ENCODE measurements around the gene ADPRH. TPM values are rescaled to one million over a fixed set of nuclear protein-coding genes. Genes with fewer than 3 reads are reported as not detected.
A peak's percentile ranks its signal among the peaks of the same experiment; 100 is the strongest.

ADPRH gene
- total and polyA plus RNA-seq, 10 of the 15 experiments (the other 5 are each of a cell fraction or from before 2014, with no cell fraction given): 2.3 to 32.6 (median 19.0) TPM

- TF ChIP-seq MEF2B (IDR thresholded peaks at IDR 0.05; ENCODE audit: partially characterized antibody, poor library complexity, severe bottlenecking) (no peak), RELA (IDR thresholded peaks at IDR 0.05; ENCODE audit: borderline replicate concordance, partially characterized antibody) (peak; percentile 52), ZSCAN29 (IDR thresholded peaks at IDR 0.05) (no peak), NR2F1 (conservative IDR thresholded peaks at IDR 0.05) (peak; percentile 82), NFIC (IDR thresholded peaks at IDR 0.05; ENCODE audit: low read depth, low read length) (no peak; the same call in 1 of the 2 replicates), KLF5 (IDR thresholded peaks at IDR 0.05; ENCODE audit: partially characterized antibody) (no peak), RFX5 (IDR thresholded peaks at IDR 0.05; ENCODE audit: low read depth, low read length) (no peak), NFYB (IDR thresholded peaks at IDR 0.05; ENCODE audit: insufficient read depth, low read depth, low read length) (no peak), EZH2 (IDR thresholded peaks at IDR 0.05; ENCODE audit: borderline replicate concordance, control insufficient read depth, low read depth, low read length) (no peak), CBFB (IDR thresholded peaks at IDR 0.05; ENCODE audit: low read depth) (peak; percentile 71), SRF (IDR thresholded peaks at IDR 0.05; ENCODE audit: low read depth in 2 of 2, low read length in 2 of 2) (no peak), ZNF622 (IDR thresholded peaks at IDR 0.05) (no peak), NBN (IDR thresholded peaks at IDR 0.05) (no peak)
- TF ChIP-seq, protein P1, sequence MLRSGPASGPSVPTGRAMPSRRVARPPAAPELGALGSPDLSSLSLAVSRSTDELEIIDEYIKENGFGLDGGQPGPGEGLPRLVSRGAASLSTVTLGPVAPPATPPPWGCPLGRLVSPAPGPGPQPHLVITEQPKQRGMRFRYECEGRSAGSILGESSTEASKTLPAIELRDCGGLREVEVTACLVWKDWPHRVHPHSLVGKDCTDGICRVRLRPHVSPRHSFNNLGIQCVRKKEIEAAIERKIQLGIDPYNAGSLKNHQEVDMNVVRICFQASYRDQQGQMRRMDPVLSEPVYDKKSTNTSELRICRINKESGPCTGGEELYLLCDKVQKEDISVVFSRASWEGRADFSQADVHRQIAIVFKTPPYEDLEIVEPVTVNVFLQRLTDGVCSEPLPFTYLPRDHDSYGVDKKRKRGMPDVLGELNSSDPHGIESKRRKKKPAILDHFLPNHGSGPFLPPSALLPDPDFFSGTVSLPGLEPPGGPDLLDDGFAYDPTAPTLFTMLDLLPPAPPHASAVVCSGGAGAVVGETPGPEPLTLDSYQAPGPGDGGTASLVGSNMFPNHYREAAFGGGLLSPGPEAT (IDR thresholded peaks at IDR 0.05; ENCODE audit: low read depth): no peak; the same call in 1 of the 2 replicates
- TF ChIP-seq, protein P2, sequence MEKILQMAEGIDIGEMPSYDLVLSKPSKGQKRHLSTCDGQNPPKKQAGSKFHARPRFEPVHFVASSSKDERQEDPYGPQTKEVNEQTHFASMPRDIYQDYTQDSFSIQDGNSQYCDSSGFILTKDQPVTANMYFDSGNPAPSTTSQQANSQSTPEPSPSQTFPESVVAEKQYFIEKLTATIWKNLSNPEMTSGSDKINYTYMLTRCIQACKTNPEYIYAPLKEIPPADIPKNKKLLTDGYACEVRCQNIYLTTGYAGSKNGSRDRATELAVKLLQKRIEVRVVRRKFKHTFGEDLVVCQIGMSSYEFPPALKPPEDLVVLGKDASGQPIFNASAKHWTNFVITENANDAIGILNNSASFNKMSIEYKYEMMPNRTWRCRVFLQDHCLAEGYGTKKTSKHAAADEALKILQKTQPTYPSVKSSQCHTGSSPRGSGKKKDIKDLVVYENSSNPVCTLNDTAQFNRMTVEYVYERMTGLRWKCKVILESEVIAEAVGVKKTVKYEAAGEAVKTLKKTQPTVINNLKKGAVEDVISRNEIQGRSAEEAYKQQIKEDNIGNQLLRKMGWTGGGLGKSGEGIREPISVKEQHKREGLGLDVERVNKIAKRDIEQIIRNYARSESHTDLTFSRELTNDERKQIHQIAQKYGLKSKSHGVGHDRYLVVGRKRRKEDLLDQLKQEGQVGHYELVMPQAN (conservative IDR thresholded peaks at IDR 0.05): peak; percentile 50
Observed at GRCh38 chr3:119579366-119580066, at the start of gene ADPRH (continued).
